ENCODE measurements around the gene AUNIP. TPM values are rescaled to one million over a fixed set of nuclear protein-coding genes. Genes with fewer than 3 reads are reported as not detected.

Gene AUNIP
- total RNA-seq, 1 experiment from 2014 or later, result 12.1 TPM

- TF ChIP-seq, protein P1, sequence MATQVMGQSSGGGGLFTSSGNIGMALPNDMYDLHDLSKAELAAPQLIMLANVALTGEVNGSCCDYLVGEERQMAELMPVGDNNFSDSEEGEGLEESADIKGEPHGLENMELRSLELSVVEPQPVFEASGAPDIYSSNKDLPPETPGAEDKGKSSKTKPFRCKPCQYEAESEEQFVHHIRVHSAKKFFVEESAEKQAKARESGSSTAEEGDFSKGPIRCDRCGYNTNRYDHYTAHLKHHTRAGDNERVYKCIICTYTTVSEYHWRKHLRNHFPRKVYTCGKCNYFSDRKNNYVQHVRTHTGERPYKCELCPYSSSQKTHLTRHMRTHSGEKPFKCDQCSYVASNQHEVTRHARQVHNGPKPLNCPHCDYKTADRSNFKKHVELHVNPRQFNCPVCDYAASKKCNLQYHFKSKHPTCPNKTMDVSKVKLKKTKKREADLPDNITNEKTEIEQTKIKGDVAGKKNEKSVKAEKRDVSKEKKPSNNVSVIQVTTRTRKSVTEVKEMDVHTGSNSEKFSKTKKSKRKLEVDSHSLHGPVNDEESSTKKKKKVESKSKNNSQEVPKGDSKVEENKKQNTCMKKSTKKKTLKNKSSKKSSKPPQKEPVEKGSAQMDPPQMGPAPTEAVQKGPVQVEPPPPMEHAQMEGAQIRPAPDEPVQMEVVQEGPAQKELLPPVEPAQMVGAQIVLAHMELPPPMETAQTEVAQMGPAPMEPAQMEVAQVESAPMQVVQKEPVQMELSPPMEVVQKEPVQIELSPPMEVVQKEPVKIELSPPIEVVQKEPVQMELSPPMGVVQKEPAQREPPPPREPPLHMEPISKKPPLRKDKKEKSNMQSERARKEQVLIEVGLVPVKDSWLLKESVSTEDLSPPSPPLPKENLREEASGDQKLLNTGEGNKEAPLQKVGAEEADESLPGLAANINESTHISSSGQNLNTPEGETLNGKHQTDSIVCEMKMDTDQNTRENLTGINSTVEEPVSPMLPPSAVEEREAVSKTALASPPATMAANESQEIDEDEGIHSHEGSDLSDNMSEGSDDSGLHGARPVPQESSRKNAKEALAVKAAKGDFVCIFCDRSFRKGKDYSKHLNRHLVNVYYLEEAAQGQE (IDR thresholded peaks at IDR 0.05; ENCODE audit: low read depth), result no peak
- no peak for TF ChIP-seq SRF (IDR thresholded peaks at IDR 0.05; ENCODE audit: low read depth)
These were observed 46.7 kb upstream of the AUNIP start, which contains the start of gene STMN1 (continued) for GRCh38 chr1:25905680-25906643.

- Histone ChIP-seq H3K4me3 (replicated peaks in 1 of 2; ENCODE audit: low read depth in 1 of 2, low read length in 2 of 2) (peak overlapping the region; percentile 74 to 83), H3K36me3 (ENCODE audit: control insufficient read depth in 1 of 2, insufficient read depth in 2 of 2, low read length in 2 of 2) (peaks cover 35 to 40% of the 10 kb centered on the region in 2 experiments), H3K9me3 (ENCODE audit: control insufficient read depth in 1 of 2, insufficient read depth in 1 of 2, low read depth in 1 of 2, low read length in 2 of 2) (no peaks in the 10 kb centered on the region), H3K27me3 (ENCODE audit: insufficient read depth, low read length) (no peaks in the 10 kb centered on the region), H3K4me2 (ENCODE audit: low read length) (peak overlapping the region; percentile 93), H3K27ac (ENCODE audit: low read depth, low read length) (peak overlapping the region; percentile 36), H3K9ac (ENCODE audit: low read length) (peak overlapping the region; percentile 85), H3K9me2 (ENCODE audit: insufficient read depth) (no peaks in the 10 kb centered on the region), H2AFZ (ENCODE audit: low read depth, low read length, poor library complexity, severe bottlenecking) (no peak overlapping the region), H4K20me1 (ENCODE audit: insufficient read depth) (peaks cover 10% of the 10 kb centered on the region), H3K4me1 (ENCODE audit: control insufficient read depth in 1 of 2, insufficient read depth in 2 of 2, low read length in 2 of 2) (peaks cover 5 to 23% of the 10 kb centered on the region in 2 experiments), H3K79me2 (ENCODE audit: insufficient read depth, low read length) (peaks cover 51% of the 10 kb centered on the region)
- RAD21 ChIA-PET (ENCODE audit: low non-redundant PET in 1 of 2, low total read pairs in 2 of 2, uncharacterized antibody in 2 of 2, unreplicated experiment in 2 of 2), result no interaction called here
- BruUV-seq (replicated peaks), result TSS peak; percentile 37
- intact Hi-C loops (cut with micrococcal nuclease), result no loop called here
- DNase-seq (ENCODE audit: low read depth, low spot score) (peak; percentile 78), ATAC-seq (peak; percentile 79)
- POLR2A ChIA-PET, result interaction anchor here (0.6 to 1.5 kb wide), 7 partner anchors 13 to 581 kb away, joined by 3 to 7 read pairs (median 3); no protein-coding TSS in a partner anchor
- CTCF ChIA-PET, result interaction anchor here (1.2 to 3.3 kb wide), 2 partner anchors 10 to 93 kb away, joined by 3 to 22 read pairs; partner anchors contain the start of gene PAFAH2
- TF ChIP-seq POLR2AphosphoS5 (IDR thresholded peaks at IDR 0.05; ENCODE audit: low read depth, low read length), result no peak
- TF ChIP-seq, protein P1 (IDR thresholded peaks at IDR 0.05; ENCODE audit: low read depth), result no peak
- TF ChIP-seq SRF (IDR thresholded peaks at IDR 0.05; ENCODE audit: low read depth), result no peak
- peak; percentile 62; the same call in 1 of the 2 replicates for TF ChIP-seq SIN3A (IDR thresholded peaks at IDR 0.05; ENCODE audit: low read depth)
- TF ChIP-seq, protein P2, sequence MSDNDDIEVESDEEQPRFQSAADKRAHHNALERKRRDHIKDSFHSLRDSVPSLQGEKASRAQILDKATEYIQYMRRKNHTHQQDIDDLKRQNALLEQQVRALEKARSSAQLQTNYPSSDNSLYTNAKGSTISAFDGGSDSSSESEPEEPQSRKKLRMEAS (IDR thresholded peaks at IDR 0.05), result peak; percentile 66
- peak; percentile 66; the same call in 1 of the 2 replicates for TF ChIP-seq EGR1 (IDR thresholded peaks at IDR 0.05; ENCODE audit: low read depth)
- TF ChIP-seq ZNF274 (IDR thresholded peaks at IDR 0.05; ENCODE audit: low read depth, low read length), result no peak
- no peak for TF ChIP-seq RAD21 (IDR thresholded peaks at IDR 0.05; ENCODE audit: low read depth)
- TF ChIP-seq FOSL1 (IDR thresholded peaks at IDR 0.05; ENCODE audit: low read depth), result no peak
- TF ChIP-seq, protein P3, sequence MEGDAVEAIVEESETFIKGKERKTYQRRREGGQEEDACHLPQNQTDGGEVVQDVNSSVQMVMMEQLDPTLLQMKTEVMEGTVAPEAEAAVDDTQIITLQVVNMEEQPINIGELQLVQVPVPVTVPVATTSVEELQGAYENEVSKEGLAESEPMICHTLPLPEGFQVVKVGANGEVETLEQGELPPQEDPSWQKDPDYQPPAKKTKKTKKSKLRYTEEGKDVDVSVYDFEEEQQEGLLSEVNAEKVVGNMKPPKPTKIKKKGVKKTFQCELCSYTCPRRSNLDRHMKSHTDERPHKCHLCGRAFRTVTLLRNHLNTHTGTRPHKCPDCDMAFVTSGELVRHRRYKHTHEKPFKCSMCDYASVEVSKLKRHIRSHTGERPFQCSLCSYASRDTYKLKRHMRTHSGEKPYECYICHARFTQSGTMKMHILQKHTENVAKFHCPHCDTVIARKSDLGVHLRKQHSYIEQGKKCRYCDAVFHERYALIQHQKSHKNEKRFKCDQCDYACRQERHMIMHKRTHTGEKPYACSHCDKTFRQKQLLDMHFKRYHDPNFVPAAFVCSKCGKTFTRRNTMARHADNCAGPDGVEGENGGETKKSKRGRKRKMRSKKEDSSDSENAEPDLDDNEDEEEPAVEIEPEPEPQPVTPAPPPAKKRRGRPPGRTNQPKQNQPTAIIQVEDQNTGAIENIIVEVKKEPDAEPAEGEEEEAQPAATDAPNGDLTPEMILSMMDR (IDR thresholded peaks at IDR 0.05 in 2 of 3, conservative IDR thresholded peaks at IDR 0.05 in 1 of 3; ENCODE audit: borderline replicate concordance in 1 of 3, insufficient read depth in 1 of 3, low read depth in 2 of 3, low read length in 2 of 3), result peak in 1 of 3 experiments; percentile 17; a peak in 1 of 6 replicates
- no peak for TF ChIP-seq CBX3 (IDR thresholded peaks at IDR 0.05; ENCODE audit: low read depth)
These were observed 45.9 kb upstream of the AUNIP start for GRCh38 chr1:25904943-25905679.

Measured in HCT116 (cell line).